HG03045 (cell line): ENCODE results near the gene ALOX15.
"Not testable (repeated sequence)": the region's sequence is repeated elsewhere in the genome, so short reads cannot be mapped to it uniquely, and the experiment has no call there.

Experiments used
- ATAC-seq: cut with Tn5 transposase; IDR thresholded peaks from one replicate; pipeline ENCODE4 v1.9.1; 2021; ENCODE audit warnings: mild to moderate bottlenecking, moderate library complexity; ENCODE audit not compliant: unreplicated experiment

The ALOX15 gene

DNA sequence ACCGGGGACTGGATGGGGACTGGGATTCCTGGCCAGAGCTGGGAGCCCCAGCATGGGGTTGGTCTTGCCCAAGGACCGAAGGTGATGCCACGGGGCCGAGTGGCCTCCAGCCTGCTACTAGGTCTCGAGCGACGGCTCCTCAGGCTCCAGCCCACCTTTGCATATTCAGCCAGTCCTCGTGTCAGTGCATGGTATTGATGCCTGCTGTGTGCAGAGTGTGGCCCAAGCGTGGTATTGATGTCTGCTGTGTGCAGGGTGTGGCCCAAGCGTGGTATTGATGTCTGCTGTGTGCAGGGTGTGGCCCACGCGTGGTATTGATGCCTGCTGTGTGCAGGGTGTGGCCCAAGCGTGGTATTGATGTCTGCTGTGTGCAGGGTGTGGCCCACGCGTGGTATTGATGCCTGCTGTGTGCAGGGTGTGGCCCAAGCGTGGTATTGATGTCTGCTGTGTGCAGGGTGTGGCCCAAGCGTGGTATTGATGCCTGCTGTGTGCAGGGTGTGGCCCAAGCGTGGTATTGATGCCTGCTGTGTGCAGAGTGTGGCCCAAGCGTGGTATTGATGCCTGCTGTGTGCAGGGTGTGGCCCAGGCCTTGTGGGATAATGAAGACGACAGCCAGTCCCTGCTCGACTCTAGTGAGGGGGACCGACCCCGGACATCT, 45.7 kb downstream of the ALOX15 start:
- ATAC-seq: not testable (repeated sequence)

DNA sequence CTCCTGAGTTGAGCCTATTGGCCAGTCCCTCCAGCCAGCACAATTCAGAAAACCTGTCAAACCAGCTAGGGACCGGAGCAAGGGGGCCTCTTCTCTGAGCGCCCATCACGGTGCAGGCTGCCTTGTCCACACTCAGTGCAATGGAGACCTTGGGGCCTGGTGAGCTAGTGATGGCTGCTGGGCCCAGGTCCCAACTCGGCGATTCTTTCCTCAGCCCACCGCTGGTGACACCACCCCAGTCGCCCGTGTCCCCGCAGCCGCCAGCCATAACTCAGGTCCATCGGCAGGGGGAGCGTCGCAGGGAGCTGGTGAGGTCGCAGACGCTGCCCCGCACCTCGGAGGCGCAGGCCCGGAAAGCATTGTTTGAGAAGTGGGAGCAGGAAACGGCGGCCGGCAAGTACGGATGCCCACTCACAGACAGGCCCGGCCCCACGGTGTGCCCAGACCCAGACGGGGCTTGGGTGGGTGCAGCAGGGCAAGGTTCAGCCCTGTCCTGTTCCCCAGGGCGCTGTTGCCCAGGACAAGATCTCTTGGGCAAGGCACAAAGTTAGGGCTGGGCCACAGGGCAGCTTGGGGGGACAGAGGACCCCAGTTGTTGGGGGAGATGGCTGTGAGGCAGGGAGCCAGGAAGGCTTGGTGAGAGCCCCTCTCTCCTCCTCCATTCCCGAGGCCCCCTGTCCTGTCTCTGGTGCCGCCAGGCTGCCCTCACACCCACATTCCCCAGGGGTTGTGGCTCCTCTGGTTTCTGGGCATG, 46.4 kb downstream of the ALOX15 start:
- ATAC-seq: no peak

DNA sequence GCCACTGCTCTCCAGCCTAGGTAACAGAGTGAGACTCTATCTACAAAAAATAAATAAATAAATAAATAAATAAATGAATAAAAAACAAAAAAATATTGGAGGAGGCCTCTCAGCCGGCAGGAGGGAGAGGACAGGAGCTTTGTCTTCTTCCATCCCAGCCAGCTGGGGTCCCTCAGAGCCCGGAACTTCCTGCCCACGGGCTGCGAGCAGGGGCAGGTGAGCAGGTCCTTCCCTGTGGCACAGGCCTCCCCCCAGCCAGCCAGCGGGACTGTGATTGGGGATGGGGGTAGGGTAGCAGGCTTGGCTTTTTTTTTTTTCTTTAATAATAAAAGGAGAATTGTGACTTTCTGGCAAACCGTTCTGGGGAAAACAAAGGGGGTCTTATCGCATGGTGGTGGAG, 47.1 kb downstream of the ALOX15 start:
- no peak for ATAC-seq

DNA sequence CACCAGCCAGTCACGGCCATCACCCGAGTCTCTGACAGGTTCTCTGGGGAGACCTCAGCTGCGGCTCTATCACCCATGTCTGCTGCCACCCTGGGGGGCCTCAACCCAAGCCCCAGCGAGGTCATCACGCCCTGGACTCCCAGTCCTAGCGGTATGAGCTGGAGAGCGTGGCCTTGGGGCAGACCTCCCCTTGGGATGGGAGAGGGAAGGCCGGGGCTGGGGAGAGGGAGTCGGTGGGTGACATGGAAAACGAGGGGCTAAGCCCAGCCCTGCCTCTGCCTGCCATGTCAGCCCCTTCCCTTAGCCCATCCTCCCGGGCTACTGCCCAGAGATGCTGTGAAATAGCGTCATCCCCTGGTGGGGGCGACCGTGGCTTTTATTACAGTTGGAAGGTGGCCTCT, 48.5 kb downstream of the ALOX15 start:
- no peak for ATAC-seq

DNA sequence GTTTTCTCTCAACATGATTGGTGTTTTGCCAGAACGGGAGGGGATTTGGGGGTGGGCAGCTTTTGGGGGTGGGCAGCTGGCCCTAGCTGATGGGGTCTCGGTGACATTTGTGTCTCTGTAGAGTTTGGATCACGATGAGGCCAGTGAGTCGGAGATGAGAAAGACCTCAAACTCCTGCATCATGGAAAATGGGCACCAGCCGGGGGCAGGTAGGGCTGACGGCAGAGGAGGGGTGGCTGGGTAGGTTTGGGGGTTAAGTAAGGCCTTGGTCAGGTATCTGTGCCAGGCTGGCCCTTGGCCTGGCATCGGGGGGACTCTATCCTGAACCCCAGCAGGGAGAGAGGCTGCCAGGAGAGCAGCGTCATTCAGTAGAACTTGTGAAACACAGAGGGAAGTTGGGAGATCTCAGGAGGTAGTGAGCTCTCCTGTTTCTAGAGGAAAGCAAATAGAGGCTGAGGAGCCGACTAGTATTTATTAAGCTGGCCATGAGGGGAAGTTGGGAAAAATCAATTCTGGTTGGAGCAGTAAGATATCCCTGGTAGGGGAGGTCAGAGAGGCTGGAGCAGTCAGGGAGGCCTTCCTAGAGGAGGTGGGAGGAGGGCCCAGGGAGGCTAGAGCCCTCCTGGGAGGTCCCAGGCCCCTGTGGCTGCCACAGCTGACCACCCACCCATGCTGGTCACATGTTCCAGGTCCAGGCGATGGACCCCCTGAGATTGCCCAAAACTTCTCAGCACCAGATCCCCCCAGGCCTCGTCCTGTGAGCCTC, 49.1 kb downstream of the ALOX15 start:
- ATAC-seq: no peak

DNA sequence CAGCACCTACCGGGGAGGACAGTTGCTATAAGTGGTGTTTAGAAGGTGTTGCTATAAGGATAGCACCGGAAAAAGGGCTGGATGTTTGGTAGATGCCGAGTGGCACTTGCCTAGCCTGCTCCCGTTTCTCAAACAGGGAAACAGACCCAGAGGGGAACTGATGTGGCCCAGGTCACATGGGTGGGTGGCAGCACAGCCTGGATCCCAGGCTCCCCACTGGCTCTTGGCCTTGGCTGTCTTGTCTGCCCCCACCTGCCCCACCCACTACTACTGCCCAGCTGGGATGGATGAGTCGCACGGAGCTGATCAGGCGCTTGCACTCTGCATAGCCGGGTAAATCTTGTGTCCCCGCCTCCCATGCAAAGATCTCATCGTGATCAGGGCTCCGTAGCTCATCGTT, 49.9 kb downstream of the ALOX15 start:
- ATAC-seq: no peak

DNA sequence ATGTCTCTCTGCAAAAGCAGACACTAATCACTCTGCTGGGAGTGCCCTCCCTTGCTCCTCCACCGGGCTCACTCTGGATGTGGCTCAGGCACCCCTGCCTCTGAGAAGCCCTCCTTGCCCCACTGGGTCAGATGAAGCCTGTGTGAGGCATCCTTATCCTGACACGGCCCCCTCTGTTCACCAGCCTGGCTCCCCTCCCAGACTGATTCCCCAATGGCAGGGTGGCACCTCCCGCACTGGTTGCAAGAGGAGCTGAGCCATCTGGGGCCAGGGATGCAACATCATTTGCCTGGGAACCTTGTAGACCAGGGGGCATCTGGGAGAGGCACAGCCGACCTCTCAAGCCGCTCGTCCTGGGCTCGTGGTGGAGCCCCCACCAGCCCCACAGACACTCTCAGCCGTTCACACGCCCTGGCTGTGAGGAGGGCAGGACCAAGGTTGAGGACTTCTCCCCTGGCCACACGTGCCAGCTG, 50.5 kb downstream of the ALOX15 start:
- no peak for ATAC-seq

DNA sequence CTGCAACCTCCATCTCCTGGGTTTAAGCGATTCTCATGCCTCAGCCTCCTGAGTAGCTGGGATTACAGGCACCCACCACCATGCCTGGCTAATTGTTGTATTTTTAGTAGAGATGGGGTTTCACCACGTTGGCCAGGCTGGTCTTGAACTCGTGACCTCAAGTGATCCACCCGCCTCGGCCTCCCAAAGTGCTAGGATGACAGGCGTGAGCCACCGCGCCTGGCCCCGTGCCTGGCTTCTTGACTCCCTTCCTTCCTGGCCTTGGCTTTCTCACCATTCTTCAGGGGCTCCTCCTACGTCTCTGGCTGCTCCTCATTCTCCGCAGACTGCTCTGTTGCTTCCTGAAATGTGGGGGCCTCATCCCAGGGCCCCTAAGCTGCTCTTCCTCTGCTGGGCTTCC, 51.4 kb downstream of the ALOX15 start:
- not testable (repeated sequence) for ATAC-seq

DNA sequence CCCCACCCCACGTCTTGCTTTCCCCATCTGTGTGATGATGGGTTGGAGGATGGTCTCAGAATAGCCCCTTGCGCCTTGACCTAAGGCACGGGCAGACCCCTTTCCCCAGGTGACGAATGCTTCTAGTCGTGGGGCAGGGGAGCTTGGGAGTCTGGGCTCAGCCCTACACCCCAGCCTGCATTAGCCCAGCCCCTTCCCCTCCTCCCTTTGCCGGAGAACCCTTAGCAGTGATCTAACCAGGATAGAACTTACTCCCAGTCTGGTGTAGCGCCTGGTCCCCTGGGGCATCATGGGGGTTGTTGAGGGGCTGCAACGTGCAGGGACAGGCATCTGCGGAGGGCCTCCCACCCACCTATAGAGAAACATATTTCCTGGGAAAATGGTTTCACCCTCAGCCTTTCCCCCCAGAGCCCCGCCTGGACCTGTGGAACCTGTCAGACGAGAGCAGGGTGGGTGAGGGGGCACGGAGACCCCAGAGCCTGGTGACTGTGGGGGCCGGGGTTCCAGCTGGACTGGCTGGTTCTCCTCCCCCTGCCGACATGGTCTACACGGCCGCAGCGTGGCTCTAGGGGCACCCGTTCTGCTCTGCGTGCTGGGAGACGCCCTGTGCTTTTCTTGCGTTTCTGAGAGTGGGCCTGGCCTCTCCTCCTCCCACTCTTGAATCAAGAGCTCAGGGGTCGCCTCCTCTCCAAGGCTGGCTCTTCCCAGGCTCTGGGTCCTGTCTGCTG, 52.4 kb downstream of the ALOX15 start:
- ATAC-seq: no peak

DNA sequence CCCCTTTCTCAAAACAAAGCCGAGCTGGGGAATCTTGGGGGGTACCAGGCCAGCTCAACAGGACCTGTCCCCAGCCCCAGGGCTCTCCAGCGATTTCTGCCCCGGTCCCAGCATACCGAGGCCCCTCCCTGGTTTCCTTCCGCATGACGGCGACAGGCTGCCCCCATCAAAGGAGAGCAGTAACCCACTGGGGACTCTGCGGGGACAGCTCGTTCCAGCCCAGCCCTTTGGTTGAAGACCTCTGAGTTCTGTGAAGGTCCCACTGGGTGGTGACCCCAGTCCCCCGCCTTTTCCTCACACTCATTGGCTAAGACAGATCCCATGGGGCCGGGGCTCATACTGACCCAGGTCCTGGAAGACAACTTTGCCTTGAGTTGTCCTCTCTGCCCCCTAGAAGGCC, 53.1 kb downstream of the ALOX15 start:
- no peak for ATAC-seq

DNA sequence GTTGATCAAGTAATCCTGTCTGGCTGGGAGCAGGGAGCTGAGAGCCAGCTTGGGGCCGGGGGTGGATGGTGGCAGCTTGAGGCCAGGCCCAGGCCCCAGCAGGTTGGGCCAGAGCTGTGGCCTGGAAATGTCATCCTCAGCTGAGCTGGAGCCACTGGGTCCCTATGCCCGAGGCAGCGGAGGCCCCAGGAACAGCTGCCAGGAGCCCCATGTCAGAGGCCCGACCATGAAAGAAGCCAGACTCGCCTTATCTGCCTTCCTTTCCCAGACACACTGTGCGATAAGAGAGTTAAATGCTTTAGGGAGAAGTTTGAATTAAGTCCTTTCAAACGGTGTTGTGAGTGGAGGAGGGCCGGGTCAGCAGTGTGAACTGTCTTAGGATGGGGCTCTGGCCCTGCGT, 53.7 kb downstream of the ALOX15 start:
- ATAC-seq: no peak

DNA sequence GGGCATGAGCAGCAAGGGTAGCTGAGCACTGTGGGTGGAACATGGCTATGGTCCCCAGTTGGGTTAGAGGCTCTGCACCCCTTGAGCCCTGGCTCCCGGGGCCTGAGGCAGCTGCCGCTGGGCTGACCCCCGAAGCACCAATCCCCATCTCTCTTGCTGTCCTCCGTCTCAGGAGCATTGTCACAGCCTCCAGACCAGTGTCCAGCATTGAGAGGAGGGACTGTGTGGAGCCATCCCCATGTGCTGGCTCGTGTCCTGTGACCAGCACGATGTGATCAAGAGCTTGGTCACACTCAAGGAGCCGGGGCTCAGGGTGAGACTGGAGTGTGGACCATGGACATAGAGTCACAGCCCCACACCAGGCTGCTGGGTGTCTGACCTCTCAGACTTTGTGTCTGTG, 54.3 kb downstream of the ALOX15 start:
- no peak for ATAC-seq

DNA sequence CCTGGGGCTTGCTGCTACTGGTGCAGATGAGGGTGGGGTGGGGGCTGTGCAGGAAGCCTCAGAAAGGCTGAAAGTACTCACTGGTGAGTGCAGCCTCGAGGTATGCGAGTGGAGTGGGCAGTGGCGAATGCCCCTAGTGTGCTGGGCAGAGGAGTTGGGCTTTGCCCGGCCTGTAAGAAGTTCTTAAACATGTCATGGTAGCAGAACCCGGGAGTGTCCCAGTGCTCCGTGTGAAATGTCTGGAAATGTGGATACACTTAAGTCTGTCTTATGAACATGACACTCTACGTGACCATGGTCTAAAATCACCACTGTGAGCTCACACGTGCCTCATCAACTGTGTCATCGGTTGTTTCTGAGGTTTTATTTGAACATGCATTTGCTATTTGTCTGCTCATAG, 55.4 kb downstream of the ALOX15 start:
- ATAC-seq: no peak

DNA sequence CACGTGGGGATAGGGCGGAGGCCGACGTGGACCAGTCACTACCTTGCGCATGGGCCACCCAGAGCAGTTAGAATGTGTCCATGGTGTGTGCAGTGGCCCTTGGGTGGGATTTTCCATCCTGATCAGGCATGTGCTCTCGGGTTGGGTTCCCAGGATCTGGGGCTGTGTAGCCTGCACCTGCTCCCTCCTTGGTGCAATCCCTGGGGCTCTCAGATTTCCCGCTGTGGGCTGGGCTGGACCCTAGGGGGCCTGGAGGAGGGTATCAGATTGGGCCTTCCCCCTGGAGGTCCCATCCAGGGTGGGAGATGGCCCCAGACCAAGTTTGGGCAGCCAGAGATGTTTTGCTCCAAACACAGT, 55.9 kb downstream of the ALOX15 start:
- ATAC-seq: no peak

DNA sequence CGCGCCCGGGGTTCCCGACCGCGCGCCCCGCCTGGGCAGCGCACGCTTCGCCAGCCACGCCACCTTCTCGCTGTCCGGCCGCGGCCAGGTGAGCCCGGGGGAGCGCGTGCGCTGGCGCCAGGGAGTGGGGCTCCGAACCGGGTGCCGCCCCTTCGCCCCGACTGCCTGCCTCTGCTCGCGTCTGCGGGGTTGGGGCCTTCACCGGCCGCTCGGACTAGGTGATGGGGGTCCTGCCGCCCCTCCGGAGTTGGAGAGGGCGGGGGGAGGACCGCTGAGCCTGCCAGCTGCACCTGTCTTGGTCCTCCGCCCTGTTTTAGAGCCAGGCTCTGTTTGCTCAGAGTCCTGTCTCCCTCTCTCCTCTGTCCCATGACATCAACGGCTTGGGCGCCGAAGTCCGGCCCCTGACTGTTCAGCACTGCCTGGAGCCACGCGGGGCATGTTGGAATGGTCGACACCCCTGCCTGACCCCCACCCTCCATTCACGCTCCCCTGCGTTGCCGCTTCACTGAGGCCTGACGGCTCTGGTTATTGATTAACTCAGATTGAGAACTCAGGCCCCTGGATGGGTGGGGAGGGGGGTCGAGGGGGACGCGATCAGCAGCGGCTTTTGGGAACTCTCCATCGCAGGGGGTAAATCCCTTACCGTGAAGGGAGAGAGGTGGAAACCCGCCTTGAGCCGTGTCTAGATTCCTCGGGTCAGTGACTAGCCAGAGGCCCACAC, 56.4 kb downstream of the ALOX15 start:
- ATAC-seq: no peak

DNA sequence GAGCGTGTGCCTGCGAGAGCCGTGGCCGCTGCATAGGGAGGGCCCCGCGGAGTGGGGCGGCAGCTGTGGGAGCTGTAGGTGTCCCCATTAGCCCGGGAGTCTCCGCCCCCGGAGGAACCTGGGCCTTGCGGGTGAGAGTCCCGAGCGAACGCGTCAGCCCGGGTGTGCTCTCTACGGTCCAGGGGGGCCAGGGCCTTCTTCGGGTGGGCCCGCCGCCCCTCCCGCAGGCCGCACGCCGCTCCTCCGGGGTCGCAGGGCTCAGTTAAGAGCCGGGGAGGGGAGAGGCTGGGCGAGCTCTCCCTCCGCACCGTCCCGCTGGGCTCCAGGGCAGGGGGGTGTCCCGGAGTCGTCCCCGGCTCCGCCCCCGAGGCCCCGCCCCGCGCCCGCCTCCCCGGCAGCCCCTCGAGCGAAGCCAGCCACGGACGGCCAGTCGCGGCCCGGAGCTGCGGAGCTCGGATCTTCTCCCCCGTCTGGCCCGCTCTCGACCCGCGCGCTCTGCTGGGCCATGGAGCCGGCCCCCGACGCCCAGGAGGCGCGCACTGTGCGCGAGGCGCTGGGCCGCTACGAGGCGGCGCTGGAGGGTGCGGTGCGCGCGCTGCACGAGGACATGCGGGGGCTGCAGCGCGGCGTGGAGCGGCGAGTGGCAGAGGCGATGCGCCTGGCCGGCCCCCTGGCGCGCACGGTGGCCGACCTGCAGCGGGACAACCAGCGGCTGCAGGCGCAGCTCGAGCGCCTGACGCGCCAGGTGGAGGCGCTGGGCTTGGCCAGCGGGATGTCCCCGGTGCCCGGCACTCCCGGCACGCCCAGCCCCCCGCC, 57.2 kb downstream of the ALOX15 start, which contains the start of gene SMTNL2:
TSS of gene SMTNL2 (plus strand) at position 429 of the 816 bp plus-strand sequence. CDS start at position 506, 77 bp downstream.
- no peak for ATAC-seq

DNA sequence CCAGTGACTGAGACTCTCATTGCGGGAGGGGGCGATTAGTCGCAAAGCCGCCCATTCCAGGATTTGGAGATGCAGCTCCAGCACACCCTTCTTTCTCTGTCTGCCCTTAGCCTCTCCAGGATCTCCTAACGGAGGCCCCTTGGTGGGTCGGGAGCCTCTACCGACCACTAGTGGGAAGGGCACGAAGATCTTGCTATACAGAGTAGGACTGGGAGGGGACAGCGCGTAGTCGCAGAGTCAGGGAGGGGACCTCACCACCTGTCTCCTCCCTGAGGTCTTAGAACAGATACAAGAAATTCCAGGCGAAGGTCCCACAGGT, 57.7 kb downstream of the ALOX15 start:
- ATAC-seq: no peak

DNA sequence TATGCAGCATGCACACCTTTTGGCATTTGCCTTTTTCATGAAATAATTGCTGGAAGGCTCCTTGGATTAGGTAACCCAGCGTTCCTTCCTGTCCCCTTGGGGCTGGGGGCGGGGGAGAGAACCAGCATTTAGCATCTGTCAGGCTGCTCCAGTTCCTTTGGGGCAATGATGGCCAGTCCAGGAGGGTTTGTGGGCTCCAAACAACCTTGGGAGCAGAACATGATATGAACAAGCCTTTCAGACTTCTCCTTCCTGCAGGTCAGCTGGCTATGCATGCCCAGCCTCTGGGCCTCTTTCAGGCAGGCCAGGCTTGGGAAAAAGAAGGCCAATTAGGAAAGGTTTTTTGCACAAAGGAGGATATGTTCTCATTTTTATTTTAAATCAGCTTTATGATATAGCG, 58.3 kb downstream of the ALOX15 start:
- no peak for ATAC-seq

DNA sequence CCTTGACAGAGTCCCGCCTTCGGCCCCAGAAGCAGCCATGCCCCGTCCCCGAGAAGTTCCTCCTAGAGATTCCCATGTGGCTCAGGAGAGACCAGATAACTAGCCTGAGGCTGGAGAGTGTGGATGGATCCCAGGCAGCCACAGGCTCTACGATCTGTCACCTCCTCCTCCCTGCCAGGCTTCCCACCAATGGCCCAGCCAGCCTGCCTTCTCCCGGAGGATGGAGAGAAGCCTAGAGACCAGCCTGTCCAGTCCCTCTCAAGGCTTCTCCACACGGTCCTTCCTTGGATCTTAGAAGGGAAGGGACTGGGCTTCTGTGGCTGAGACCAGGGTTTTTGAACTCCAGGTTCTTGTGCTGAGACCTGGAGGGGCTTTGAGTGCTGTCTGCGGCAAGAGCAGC, 58.8 kb downstream of the ALOX15 start:
- no peak for ATAC-seq

DNA sequence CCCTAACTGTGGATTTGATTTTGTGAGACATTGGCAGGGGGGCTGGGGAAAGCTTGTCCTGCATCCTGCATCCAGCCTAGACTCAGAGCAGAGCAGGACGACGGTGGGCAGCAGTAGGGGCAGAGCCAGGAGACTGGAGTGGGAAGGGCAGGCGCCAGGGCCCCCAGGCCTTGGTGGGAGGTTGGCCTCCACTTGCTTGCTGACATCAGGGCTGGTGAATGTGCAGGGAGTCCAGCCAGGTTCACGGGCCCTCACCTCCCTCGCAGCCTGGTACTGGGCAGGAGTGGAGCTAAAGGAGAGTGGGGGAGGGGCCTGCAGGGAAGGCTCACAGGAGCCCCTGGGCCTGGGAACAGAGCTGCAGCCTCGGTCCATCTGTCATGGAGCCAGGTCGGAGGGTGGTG, 59.4 kb downstream of the ALOX15 start:
- no peak for ATAC-seq
